Stimulated activated CD8-positive, alpha-beta memory T cell treated with anti-CD3 and anti-CD28 coated beads, Interleukin-2, amount 100 ng/mL, for 1 hour (primary cell): ENCODE measurements around the gene CFAP58.

Source experiments
- DNase-seq, 2 donors: peaks; one replicate each; pipeline ENCODE4 v3.0.0-alpha.2; 2020; ENCODE audit warnings: low read depth in 2 of 2

CFAP58 gene

DNA sequence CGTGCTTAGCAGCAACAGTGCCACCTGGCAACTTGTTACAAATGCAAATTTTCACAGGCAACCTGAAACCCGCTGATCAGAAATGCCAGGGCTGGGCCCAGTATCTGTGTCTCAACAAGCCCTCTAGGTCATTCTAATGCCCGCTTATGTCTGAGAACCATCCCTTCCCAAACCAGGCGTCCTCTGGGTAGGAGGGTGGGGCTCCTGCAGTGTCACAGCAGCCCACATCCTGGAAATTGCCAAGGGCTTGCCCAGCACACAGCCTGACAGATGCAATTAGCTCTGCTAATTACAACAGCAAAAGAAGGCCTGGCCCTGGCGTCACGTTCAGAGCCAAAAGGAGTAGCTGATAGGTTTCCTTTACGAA, 31.2 kb upstream of the CFAP58 start:
- no peak for DNase-seq

DNA sequence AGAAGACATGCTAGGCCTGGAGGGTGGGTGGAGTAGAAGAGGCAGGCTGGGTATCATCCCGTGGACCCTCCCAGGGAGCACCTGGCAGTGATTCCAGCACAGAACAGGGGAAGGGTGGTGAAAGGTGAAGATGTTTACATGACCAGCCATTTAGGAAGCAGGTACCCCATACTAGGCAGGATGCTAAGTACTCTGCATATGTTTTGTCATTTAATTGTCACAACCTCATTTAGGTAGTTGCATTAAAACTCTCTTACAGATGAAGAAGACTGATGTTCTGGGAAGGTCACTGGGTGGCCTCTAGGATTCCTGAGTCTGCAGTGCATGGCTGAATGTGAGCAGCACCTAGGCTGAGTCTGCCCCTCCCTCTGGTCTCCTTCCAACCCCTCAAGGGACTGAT, 30.5 kb upstream of the CFAP58 start:
- DNase-seq, result no peak

- no peak for DNase-seq
Measured at GRCh38 chr10:104323760-104324201, 29.9 kb upstream of the CFAP58 start.

DNA sequence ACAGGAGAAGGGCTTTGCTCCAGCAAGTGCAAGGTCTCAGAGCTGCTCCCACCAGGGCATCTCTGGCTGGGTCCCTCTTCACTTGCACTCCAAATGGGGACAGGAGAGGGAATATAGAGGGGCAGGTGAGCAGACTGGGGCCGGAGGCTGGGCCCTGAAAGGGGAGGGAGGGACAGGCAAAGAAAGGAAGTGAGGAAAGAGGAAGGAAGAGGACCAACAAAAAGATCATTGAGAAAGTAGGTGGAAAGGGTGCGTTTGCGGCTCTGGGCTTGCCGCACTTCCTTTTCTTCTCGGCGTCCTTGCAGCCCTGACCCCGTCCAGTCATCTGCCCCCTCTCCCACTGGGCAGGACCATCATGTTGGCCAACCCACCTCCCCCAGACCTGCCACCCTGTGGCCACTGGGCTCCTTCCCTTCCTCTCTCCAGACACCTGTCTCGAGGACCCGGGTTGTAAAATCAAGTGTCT, 29.4 kb upstream of the CFAP58 start:
- DNase-seq, result no peak

GRCh38 chr10:104324931-104325330, 28.7 kb upstream of the CFAP58 start:
- DNase-seq, result no peak

DNA sequence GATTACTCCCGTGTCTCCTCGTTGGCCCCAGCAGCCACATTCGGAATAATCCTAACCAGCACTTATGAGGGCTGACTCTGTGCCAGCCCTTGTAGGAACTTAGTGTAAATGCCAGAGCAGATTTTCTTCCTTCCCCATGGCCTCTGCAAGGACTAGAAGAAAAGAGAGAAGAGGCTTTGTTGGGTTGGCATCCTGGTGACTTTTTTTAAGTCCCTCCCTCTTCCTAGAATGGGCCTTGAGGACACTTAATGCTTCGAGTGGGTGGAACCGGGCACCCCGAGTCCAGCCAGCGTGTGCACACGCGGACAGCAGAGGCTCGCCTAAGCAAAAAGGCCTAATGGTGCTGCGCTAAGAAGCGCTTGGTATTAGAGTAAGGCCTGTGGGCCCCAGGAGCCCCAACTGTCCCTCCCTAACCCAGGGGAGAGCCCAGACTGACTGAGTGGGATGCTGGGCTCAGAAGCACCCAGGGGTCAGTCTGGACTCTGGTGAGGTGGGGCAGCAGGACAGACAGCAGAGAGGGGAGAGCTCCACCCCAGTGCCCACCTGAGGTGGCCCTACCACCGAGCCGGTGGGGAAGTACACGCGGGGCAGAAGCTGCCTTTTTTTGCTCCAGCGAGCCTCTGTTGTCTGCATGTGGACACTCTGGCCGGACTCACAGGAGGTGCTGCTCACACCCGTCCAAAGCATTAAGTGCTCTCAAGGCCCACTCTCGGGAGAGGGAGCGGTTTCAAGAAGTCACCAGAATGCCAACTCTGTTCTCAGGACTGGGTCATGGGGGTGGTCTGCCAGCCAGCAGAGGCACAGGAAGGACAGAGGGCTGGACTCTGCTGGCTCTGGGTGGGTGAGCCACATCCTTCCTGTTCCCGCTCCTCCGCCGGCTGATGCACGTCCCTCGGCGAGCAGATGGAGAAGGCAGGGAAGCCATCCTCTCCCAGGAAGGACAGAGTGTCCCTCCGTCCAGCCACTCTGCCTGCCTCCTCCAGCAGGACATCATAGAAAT, 27.9 kb upstream of the CFAP58 start:
- DNase-seq, result no peak

DNA sequence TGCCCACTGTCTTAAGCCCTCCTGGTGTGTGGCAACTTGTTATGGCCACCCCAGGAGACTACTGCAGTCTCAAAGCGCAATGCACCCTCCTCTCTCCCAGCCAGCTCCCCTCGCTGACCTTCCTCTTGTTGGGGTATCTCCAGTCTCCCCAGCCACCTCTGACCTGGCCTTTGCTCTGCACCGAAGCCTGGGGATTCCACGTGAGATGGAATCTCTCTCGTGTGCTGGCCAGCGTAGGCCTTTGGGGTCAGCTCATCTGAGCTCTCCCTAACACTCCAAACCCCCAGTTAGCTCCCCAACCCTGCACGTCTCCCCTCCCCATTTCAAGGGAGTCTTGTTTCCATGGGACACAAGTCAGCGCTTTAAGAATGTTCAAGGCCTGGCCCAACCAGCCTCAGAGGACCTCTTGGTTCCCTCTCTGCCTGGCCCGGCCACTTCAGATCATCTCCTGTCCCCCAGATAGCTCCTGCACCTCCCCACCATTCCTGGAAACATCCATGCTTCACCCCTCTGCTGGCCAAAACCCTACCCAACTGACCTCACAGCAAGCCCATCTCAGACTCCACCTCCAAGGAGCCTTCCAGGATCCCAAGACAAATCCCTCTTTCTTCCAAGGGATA, 26.5 kb upstream of the CFAP58 start:
- no peak for DNase-seq

DNA sequence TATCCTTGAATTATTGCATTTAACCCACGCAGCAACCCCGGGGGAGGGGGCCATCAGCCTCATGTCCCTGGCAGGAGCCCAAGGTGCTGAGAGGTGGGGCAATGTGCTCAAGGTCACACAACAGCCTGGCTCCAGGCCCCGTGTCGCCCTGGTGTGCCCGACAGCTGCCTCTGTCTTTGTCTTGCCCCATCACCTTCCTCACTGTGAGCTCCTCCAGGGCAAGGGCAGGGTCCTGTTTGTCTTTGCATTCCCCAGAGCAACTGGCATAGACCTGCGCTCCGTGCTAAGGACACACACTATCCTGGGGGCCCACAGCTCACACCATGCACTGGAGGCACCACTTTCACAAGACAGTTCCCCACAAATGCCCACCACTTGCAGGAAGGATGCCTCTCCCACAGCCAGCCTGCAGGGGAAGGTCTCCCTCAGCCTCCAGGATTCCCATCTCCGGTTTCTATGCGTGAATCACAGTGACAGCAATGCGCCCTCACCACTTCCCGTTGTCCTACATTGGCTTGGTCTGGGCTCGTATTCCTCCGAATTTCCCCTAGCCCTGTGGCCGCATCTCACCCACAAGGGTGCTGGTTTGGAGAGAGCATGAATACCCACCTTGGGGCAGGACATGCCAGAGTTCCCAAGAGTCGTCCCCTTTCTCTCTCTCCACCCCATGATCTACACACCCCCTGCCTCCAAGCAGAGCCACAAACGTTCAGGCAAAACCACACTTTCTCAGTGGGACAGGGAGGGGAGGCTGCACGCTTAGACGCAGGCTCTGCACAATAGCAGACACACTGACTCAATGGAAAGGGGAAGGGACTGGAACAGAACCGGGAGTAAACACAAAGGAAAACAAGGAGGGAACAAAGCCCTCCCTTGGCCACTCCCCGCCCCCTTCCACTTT, 25.6 kb upstream of the CFAP58 start:
- no peak for DNase-seq

DNA sequence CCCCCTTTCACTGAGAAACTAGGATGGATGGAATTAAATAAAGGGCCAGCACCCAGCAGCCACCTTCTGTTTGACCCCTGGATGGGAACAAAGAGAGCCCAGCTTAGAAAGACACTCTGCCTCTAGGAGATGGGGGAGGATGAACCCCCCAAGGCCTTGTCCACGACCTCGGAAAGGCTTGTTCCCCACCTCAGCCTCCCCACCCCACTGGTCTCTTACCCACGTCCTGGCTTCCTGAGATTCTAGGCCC, 25.1 kb upstream of the CFAP58 start:
- no peak for DNase-seq

GRCh38 chr10:104328896-104329710, 24.5 kb upstream of the CFAP58 start:
- peak; percentile 42 to 47 for DNase-seq

GRCh38 chr10:104329735-104330134, 23.9 kb upstream of the CFAP58 start:
- no peak for DNase-seq

- no peak for DNase-seq
Measured at GRCh38 chr10:104330168-104331110, 23.2 kb upstream of the CFAP58 start.

GRCh38 chr10:104331208-104331838, 22.3 kb upstream of the CFAP58 start:
- no peak for DNase-seq

DNA sequence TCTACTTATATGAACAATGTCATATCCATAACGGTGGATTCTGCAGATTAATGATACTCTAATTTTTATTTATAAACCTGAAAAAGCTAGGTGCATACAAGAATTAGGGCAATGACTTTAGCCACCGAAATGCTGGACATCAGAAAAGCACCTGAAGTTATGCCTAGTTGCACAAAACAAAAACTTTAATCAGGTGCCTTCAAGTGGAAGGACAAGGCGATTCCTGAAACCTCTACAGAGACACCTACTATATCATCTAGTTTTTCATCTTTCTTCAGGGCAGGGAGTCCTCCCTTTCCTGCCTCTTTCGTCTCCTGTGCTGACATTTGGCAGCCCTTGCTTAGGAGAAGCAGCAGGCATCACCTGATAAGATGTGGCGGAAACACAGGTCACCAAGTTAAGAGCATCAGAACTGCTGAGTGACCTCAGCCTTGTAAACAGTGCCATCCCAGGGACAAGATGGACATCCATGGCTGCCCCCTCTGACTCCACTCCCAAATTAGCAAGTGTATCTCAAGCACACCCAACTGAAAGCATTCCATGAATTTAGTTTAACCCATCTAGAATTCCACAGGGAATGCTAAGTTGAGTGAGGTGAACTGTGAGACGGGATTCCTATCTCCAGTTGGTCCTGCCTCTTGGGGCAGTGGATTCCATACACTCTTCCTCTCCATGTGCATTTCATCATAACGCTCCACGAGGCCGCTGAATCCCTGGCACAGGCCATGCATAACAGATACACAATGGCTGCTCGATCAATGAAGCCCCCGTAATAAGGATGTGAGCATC, 21.2 kb upstream of the CFAP58 start:
- no peak for DNase-seq

- DNase-seq, result peak; percentile 49 to 62
Measured at GRCh38 chr10:104333032-104333727, 20.5 kb upstream of the CFAP58 start.

DNA sequence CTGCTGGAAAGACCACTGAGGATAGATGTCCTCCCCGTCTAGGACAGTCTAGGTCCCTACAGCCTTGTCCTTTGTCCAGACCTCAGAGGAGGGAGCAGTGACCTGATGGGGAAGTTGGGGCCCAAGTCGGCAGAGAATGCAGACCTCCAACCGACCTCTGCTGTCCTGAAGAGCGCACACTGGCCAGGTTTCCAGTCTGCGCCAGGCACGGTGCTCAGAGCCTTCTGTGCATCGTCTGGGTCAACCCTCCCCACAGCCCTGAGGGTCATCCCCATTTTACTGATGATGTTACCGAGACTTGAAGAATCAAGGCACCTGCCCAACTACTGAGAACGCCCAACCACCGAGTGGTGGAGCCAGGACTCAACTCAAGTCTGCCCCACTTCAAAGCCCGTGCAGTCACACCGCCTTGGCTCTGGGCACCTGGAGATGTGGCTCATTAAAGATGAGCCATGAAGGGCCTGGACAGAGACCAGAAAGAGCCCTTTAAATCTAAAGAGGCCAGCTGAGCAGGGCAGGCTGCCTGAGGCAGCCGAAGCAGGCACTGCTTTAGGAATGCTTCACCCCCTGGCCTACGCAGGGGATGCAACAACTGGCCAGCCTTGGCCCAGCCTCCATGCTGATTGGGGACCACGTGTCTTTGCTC, 19.8 kb upstream of the CFAP58 start:
- DNase-seq, result no peak

DNA sequence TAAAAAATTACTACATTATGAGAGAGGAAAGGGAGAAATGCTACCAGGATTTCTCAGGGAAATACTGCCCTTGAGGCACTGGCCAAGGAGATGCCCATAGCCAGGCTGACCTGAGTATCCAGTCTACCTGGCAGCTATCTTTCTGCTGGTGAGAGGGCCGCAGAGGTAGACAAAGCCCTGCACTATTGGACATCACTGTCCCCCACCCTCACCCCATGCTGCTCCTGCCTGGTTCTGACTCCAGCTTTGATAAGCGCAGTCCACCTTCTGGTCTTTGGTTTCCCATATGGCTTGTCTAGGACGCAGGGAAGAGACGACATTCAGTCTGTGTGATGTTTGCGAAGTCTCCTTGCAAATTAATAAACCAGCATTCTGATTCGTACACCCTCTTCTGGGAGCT, 19.1 kb upstream of the CFAP58 start:
- DNase-seq, result no peak
